Prostate gland (tissue), 2 donors: Measurements from ENCODE around the gene ABHD17C. TPM values are rescaled to one million over a fixed set of nuclear protein-coding genes. Genes with fewer than 3 reads are reported as not detected.

Experiments used
- DNase-seq: peaks from one replicate; pipeline ENCODE4 v3.0.0-alpha.2; 2019; ENCODE audit warnings: low spot score
- H3K27ac ChIP-seq, 2 donors: fragments of 200-600 bp; sonication (generic); 2 replicates each; pipeline ENCODE4 v1.5.1; 2017 to 2019
- H3K27me3 ChIP-seq: fragments of 200-600 bp; sonication (generic); replicated peaks from 2 replicates; pipeline ENCODE4 v1.5.1; 2019; ENCODE audit not compliant: insufficient read depth
- H3K36me3 ChIP-seq, 2 donors: fragments of 200-600 bp; sonication (generic); 1 replicate in 1 of 2; 2 replicates in 1 of 2; pipeline versions ENCODE4 v1.5.1 to v1.8.1; 2017 to 2019
- H3K4me1 ChIP-seq: fragments of 200-600 bp; sonication (generic); replicated peaks from 2 replicates; pipeline ENCODE4 v1.5.1; 2019
- H3K4me3 ChIP-seq, 2 donors: fragments of 200-600 bp; sonication (generic); 2 replicates each; pipeline ENCODE4 v1.5.1; 2017 to 2019
- H3K9me3 ChIP-seq: fragments of 200-600 bp; sonication (generic); 2 replicates; pipeline ENCODE4 v1.5.1; 2017
- POLR2A ChIP-seq: fragments of 450-650 bp; IDR thresholded peaks from one replicate; pipeline ENCODE4 v1.6.1; 2016; ENCODE audit warnings: antibody characterized with exemption, mild to moderate bottlenecking
- POLR2AphosphoS5 ChIP-seq: sonication (generic); formaldehyde crosslinking; IDR thresholded peaks from one replicate; pipeline ENCODE4 v1.6.1; 2017; ENCODE audit warnings: antibody characterized with exemption
- WGBS: methylation state at CpG from one replicate; pipeline ENCODE4 v1.1.5; 2018; 5-methylcytosine and 5-hydroxymethylcytosine counted together
- intact Hi-C: fragments of 100-400 bp; cut with DNase I; formaldehyde crosslinking; loops from one replicate; pipeline ENCODE4 v1.14.2; 2022
- total RNA-seq, 2 donors: library from RNA; depleted of rRNA; stranded (reverse); fragments of >200 nt; gene quantifications; one replicate each; pipeline ENCODE4 v1.1.0, GENCODE V29; 2016
- TF ChIP-seq, protein P1 (sequence below), 4 experiments: fragments of 200-600 bp in 2 of 4; fragments of 450-650 bp in 2 of 4; sonication (generic) in 2 of 4; IDR thresholded peaks; 1 replicate in 3 of 4; 2 replicates in 1 of 4; pipeline ENCODE4 v1.5.1; 2016 to 2019; ENCODE audit warnings: antibody characterized with exemption in 4 of 4, mild to moderate bottlenecking in 2 of 4, moderate library complexity in 2 of 4

ABHD17C gene
- total RNA-seq, 2 donors from 2014 or later = 13.6 to 32.4 TPM

- Histone ChIP-seq H3K27me3 (no peaks in the 10 kb centered on the region), H3K4me3 (no peak overlapping the region), H3K36me3 (no peaks in the 10 kb centered on the region), H3K9me3 (no peaks in the 10 kb centered on the region), H3K4me1 (no peaks in the 10 kb centered on the region), H3K27ac (peak overlapping the region in 1 of 2 donors; percentile 19)
- intact Hi-C loops = no loop called here
- 40% methylated on average over 1 of the region's 1 CpG for WGBS
- TF ChIP-seq POLR2AphosphoS5 = no peak
- TF ChIP-seq POLR2A = no peak
- TF ChIP-seq, protein P1, sequence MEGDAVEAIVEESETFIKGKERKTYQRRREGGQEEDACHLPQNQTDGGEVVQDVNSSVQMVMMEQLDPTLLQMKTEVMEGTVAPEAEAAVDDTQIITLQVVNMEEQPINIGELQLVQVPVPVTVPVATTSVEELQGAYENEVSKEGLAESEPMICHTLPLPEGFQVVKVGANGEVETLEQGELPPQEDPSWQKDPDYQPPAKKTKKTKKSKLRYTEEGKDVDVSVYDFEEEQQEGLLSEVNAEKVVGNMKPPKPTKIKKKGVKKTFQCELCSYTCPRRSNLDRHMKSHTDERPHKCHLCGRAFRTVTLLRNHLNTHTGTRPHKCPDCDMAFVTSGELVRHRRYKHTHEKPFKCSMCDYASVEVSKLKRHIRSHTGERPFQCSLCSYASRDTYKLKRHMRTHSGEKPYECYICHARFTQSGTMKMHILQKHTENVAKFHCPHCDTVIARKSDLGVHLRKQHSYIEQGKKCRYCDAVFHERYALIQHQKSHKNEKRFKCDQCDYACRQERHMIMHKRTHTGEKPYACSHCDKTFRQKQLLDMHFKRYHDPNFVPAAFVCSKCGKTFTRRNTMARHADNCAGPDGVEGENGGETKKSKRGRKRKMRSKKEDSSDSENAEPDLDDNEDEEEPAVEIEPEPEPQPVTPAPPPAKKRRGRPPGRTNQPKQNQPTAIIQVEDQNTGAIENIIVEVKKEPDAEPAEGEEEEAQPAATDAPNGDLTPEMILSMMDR (IDR thresholded peaks at IDR 0.05) = no peak
- no peak for DNase-seq
These were observed 38.4 kb downstream of the ABHD17C start for GRCh38 chr15:80733460-80733859.

DNA sequence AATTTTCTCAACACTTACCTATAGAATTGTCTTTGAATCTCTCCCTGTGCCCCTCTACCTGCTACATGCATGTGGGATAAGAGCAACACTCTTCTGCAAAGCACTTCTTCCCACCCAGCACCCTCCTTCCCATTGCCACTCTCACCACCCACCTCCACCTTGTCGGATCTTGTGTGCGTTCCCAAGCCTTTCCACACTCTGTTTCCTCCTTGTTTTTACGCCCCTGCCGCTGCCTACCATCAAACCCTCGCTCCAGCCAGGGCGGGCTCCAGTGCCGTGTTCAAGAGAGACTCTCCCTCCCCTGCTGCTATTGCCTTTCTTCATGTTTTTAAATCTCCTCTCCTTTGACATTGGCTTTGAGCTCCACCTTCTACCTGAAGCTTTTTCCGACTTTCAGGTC is 40.2 kb downstream of the ABHD17C start:
- Histone ChIP-seq H3K9me3 (no peaks in the 10 kb centered on the region), H3K36me3 (no peaks in the 10 kb centered on the region), H3K27me3 (no peaks in the 10 kb centered on the region), H3K4me3 (no peak overlapping the region), H3K27ac (no peak overlapping the region), H3K4me1 (no peaks in the 10 kb centered on the region)
- TF ChIP-seq POLR2AphosphoS5 (no peak), POLR2A (no peak)
- TF ChIP-seq, protein P1 (IDR thresholded peaks at IDR 0.05) = no peak
- 94% methylated on average over 8 of the region's 8 CpGs for WGBS
- intact Hi-C loops = no loop called here
- DNase-seq = no peak

DNA sequence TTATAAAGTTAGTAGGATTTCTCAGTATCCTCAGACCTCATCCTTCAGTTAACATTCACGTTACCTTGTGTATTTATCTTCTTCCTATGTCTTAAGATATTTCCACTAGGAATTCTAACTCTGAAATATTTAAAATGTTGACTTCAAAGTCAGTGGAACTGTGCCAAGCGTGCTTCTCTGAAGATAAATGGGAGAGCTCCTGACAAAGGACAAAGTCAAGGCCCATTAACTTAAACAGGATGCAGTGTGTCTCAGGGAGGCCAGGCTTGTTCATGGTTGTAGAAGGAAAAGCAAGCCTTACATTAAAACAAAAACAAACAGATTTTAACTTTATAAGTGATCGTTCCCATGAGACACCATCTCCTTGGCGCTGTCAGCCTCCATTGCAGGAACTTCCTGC is 41.5 kb downstream of the ABHD17C start:
- no peaks in the 10 kb centered on the region for H3K9me3 ChIP-seq
- no peak overlapping the region for H3K4me3 ChIP-seq
- H3K27me3 ChIP-seq = no peaks in the 10 kb centered on the region
- TF ChIP-seq POLR2A = no peak
- TF ChIP-seq POLR2AphosphoS5 = peak; percentile 62
- intact Hi-C loops = no loop called here
- H3K4me1 ChIP-seq = no peaks in the 10 kb centered on the region
- 41% methylated on average over 4 of the region's 4 CpGs for WGBS
- peak; percentile 42 for DNase-seq
- H3K27ac ChIP-seq = peak overlapping the region; percentile 4 to 59
- H3K36me3 ChIP-seq = no peaks in the 10 kb centered on the region

DNA sequence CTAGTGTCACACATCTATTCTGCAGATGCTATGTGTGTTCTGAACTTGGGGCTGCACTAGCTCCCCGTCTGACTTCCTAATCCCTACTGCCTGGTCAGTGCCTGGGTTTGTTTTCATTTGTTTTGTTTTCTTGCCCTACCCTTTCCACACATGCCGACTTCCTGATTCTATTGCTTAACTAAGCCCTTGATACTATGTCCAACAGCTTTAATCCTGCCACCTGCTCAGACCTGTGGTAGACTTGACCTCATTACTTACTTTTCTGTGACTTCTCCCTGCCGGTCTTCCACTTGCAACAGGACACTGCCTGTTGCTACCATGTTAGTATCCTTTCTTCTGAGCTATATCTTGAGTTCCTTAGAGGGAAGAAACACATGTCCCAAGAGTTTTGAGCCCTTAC is 44.8 kb downstream of the ABHD17C start:
- intact Hi-C loops = no loop called here
- DNase-seq = no peak

GRCh38 chr15:80742081-80742480 is 47.0 kb downstream of the ABHD17C start:
- WGBS = 95% methylated on average over 4 of the region's 4 CpGs
- no peaks in the 10 kb centered on the region for H3K36me3 ChIP-seq
- intact Hi-C loops = no loop called here
- H3K27me3 ChIP-seq = no peaks in the 10 kb centered on the region
- TF ChIP-seq, protein P1 (IDR thresholded peaks at IDR 0.05) = no peak
- TF ChIP-seq POLR2A = no peak
- TF ChIP-seq POLR2AphosphoS5 = no peak
- H3K9me3 ChIP-seq = no peaks in the 10 kb centered on the region
- H3K27ac ChIP-seq = peak overlapping the region in 1 of 2 donors; percentile 63
- H3K4me1 ChIP-seq = peaks cover 5% of the 10 kb centered on the region
- DNase-seq = no peak
- no peak overlapping the region for H3K4me3 ChIP-seq

More for the DNA sequence above, 44.8 kb downstream of the ABHD17C start:
- Histone ChIP-seq H3K27ac (no peak overlapping the region), H3K27me3 (no peaks in the 10 kb centered on the region), H3K4me1 (peaks cover 5% of the 10 kb centered on the region), H3K9me3 (no peaks in the 10 kb centered on the region), H3K4me3 (no peak overlapping the region), H3K36me3 (no peaks in the 10 kb centered on the region)
- no peak for TF ChIP-seq POLR2AphosphoS5
- TF ChIP-seq, protein P1 (IDR thresholded peaks at IDR 0.05) = no peak
- no peak for TF ChIP-seq POLR2A
- WGBS = 87% methylated on average over 3 of the region's 3 CpGs
